A549 treated with ZK216348 at 1 μM for 4 hours (cell line): ENCODE data around the gene DSN1. TPM values are rescaled to one million over a fixed set of nuclear protein-coding genes. Genes with fewer than 3 reads are reported as not detected.

Source experiments
- total RNA-seq: library from RNA; stranded (reverse); fragments of 200-300 nt; extraction: Qiagen RNA extraction; gene quantifications from 5 replicates; pipeline ENCODE4 v1.2.3, GENCODE V29; 2022; ENCODE audit warnings: low read depth

DSN1 gene, protein sequence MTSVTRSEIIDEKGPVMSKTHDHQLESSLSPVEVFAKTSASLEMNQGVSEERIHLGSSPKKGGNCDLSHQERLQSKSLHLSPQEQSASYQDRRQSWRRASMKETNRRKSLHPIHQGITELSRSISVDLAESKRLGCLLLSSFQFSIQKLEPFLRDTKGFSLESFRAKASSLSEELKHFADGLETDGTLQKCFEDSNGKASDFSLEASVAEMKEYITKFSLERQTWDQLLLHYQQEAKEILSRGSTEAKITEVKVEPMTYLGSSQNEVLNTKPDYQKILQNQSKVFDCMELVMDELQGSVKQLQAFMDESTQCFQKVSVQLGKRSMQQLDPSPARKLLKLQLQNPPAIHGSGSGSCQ
- 21.7 to 28.1 TPM (median 24.6 TPM) in 5 replicates for total RNA-seq

DNA sequence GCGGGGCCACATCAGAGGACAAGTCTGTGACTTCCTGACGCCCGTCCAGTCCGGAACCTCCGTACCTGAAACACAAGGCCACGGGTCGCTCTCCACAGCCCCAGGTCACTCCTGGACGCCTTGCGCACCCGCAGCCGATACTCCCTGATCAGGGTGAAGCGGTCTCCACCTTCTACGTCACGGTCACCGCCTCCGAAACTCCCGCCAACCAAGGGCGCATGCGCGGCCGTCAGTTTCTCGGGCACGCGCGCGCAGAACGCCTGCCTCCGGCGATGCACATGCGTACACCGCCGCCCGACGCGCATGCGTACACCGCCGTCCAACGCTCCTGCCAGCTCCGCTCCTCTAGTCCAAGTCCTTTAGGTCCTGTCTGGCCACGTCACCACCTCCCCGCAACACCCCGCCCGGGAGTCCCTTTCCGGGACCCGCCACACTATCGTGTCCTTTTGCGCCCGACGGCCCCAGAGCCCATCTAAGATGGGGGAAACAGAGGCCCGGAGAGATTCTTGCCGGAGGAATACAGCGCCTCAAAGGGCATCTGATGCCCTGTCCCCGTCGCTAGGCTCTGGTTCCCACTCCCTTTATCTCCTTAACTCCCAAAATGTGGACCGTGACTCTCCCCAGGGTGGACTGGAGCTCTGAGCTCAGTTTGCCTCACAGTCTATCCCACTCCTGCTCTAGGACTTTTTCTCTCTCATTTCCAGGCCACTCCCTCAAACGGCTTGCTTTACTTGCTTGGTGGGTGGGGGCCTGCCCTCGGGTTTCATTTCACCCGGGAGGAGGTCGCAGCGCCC lies at the start of gene DSN1:
Gene DSN1 (minus strand): TSS at position 167 of the 794 bp plus-strand sequence. CDS start 2,305 bp downstream, outside the sequence.

DNA sequence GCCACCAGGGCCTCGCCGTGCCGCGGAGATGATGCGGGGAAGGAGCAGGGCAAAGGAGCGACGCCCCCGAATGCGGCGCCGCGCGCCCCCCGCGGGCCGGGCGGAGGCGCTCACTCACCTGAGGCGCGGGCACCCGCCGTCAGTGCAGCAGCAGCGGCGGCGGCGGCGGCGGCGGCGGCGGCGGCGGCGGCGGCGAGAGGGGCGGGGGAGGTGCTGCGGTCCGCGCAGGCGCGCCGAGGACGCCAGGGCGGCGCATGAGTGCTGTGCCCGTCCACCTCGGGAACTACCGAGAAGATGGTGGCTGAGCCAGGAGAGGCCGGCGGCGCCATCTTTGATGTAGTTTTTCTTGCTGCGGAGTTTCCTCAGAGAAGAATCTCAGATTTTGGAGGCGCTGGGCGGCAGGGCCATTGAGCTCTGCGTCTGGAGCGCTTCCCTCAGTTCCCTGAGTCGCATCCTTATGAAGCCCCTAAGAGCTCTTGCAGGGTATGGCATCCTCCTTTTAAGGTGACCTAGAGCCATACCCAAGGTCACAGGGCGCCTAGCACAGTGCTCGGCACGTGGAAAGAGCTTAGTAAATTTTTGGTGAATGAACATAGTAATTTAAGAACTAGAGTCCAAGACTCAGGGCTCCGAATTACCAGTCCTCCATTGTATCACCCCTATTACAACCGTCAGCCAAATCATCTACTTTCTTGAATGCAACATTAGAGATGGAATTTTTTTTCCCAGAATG lies 27.5 kb downstream of the DSN1 start, which contains the start of gene NDRG3:
Gene NDRG3 (minus strand): TSS at position 164 of the 733 bp plus-strand sequence. CDS start 24,355 bp downstream, outside the sequence.

Other genes starting within 250 kb of the DSN1 start
- 15.7 to 29.0 TPM (median 19.6 TPM) in 5 replicates for gene MYL9, start 232.2 kb downstream of the DSN1 start, total RNA-seq
- gene TGIF2, start 200.2 kb downstream of the DSN1 start, total RNA-seq, result 3.9 to 4.7 TPM (median 4.1 TPM) in 5 replicates
- gene RAB5IF, start 168.0 kb downstream of the DSN1 start, total RNA-seq, result 195 to 317 TPM (median 280 TPM) in 5 replicates
- 0.12 TPM in 1 of 5 replicates, not detected in the others for gene SLA2, start 127.6 kb downstream of the DSN1 start, total RNA-seq
- gene NDRG3, start 27.7 kb downstream of the DSN1 start, total RNA-seq, result 21.1 to 23.2 TPM (median 22.8 TPM) in 5 replicates
- not detected in 5 replicates for gene TLDC2, start 102.4 kb upstream of the DSN1 start, total RNA-seq
- 6.5 to 7.8 TPM (median 7.4 TPM) in 5 replicates for gene SAMHD1, start 177.9 kb upstream of the DSN1 start, total RNA-seq